CD4-positive, alpha-beta T cell treated with Interferon gamma for 1 hour (primary cell): ENCODE measurements around the gene SPTSSB.

Experiments
- DNase-seq: peaks from one replicate; pipeline ENCODE4 v3.0.0-alpha.2; 2020

SPTSSB gene

DNA sequence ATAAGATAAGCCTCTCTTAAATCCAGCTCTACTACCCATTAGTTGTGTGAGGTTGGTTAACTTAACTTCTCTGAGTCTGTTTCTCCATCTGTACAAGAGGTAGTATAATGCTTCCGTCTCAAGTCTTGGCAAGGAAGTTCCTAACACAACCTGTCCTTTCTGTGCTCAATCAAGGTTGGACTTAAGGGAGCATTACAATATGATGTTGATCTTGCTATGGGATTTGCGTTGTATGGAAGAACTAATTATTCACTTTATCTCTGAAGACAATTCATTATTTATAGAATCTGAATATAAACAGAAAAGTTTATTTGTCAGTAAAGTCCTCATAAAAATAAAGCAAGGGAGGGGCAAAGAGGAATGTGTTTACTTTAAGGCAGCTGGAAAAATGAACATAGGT is 18.9 kb upstream of the SPTSSB start:
- no peak for DNase-seq

DNA sequence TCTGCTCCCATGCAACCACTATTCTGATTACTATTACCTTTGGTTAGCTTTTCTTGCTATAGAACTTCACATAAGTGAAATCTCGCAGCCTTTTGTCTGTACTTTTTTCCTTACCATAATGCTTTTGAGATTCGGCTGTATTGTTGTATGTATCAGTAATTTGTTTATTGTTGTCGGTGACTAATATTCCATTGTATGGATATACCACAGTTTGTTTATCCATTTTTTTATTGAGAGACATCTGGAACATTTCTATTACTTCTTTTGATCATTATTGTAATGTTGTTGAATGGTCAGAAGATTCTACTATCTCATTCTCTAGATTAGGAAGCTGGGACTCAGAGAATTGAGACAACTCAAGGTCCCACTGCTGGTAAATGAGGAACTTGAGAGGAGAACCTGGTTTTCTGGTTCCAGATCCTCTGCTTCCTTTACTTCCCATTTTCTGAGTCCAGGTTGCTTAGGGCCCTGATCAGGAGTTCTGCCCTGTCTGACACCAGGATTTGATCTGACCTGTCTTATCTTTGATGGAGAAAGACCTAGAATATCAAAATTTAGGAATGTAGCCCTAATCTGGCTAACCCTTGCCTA is 18.2 kb upstream of the SPTSSB start:
- DNase-seq = no peak

DNA sequence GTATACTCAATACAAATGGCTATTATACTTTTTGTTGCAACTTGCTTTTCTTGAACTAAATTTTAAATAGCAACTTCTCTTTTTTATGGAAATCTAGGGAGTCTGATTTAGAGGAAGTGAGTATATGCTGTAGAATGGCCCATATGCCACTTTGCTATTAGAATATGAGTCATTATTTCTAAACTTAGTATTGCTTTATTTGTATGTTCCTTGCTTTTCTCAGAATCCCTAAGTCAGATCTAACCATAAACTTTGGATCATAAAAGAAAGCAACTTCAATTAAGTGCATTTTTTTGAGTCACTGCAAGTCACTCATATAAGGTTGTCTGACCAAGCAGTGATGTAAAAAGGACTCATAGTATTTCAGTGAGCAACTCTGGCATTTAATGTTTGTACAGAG is 17.5 kb upstream of the SPTSSB start:
- DNase-seq = no peak

GRCh38 chr3:161386991-161387770 is 15.9 kb upstream of the SPTSSB start:
- no peak for DNase-seq

DNA sequence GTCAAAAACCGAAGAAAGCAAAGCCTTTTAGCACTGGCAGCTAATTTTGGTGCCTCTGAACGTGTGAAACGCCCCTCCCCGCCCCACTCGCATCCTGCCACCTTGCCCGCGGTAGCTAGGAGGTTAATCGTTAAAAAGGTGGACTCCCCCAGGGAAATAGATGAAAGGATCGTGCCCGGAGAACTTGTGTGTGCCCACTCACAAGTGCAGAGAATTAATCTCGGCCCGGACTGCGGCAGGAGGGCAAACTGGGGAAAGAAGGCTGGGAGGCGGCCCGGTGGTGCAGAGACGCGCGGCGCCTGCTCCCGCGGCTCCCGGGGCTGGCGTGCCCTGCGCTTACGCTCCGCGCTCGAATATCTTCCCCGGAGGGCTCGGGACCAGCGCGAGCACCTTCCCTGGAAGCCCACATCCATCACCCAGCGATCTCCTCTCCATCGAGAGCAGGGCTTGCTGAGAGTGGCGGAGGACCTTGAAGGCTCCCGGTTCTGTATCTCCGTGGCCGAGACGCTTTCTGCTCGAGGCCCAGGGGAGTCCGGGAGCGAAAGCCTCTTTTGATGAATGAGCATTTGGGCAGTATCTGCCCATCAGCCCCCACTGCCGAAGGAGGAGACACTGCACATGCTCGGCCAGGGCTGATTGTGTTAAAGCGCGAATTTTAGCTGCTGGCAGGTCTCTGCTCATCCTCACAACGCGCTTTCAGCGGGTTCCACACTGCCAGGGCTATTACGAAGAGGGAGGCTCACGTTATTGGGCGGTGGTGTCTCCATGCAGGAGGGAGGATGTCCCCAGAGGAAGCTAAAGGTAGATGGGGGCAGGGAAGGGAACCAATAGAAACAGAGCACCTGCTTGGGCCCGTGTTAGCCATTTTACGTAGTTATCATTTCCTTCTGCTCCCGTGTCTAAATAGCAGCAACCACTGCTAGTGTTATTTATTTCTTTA is 1.3 kb upstream of the SPTSSB start:
- no peak for DNase-seq

DNA sequence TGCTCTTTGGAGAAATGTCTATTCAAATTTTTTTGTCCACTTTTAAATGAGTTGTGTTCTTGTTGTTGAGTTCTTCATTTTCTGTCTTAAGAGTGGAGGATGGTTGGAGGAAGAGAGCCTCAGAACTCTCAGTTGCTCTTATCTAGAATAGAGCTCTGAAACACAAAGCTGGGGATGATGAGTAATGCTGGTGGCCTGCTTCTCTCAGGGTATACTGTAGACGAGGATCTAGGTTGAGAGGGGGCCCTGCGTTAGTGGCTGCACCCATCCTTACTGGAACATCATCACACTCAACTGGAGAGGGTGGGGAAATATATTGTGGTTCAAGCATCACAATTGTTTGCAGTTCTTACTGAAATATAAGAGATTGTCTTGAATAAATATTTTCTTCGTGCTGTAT is 1.8 kb downstream of the SPTSSB start:
- no peak for DNase-seq

DNA sequence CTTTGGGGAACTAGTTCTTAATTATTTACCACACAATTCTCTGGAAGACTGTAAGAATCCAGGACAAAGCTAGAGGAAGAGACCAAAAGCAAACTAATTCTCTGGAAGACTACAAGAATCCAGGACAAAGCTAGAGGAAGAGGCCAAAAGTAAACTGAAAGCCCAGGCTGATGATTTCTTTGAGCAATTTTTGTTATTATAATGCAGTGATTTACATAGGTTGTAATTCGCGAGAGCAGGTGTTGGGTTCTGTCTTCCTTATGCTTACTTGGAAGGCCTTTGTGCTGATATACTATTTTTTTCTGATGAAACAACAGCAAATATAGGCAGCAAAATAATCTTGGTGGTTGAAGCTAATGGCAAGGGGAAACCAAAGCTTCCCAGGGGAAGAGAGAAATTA is 5.2 kb downstream of the SPTSSB start:
- no peak for DNase-seq

DNA sequence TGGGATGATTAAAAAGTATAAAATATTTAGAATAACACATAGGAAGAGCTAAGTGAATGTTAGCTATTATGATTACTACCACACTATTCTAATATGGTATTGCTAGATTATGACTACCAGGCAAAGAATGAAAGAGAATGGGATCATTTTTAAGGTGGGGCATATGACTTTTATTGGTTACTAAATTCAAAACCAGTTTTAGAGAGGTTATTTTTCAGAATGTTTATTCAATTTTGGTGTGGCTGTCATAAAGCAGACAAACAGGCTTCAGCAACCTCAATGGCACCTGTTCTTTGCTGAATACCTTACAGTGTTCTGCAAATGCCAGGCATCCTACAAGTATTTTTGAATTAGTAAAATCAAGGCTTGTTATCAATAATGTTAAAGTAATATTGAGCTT is 12.8 kb downstream of the SPTSSB start:
- DNase-seq = no peak

- no peak for DNase-seq
These were observed 15.0 kb downstream of the SPTSSB start for GRCh38 chr3:161356287-161356686.

DNA sequence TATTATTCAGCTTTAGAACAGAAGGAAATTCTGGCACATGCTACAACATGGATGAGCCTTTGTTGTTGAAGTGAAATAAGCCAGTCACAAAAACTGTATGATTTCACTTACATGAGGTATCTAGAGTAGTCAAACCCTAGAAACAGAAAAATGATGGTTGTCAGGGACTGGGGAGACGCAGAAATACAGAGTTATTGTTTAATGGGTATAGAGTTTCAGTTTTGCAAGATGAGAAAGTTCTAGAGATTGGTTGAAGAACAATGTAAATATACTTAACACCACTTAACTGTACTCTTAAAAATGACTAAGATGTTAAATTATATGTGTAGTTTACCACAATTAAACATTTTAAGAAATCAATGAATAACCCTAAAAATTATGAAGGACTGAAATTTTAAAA is 15.8 kb downstream of the SPTSSB start:
- no peak for DNase-seq

- no peak for DNase-seq
These were observed 16.8 kb downstream of the SPTSSB start for GRCh38 chr3:161354554-161354953.

GRCh38 chr3:161351330-161351729 is 20.0 kb downstream of the SPTSSB start:
- DNase-seq = no peak

DNA sequence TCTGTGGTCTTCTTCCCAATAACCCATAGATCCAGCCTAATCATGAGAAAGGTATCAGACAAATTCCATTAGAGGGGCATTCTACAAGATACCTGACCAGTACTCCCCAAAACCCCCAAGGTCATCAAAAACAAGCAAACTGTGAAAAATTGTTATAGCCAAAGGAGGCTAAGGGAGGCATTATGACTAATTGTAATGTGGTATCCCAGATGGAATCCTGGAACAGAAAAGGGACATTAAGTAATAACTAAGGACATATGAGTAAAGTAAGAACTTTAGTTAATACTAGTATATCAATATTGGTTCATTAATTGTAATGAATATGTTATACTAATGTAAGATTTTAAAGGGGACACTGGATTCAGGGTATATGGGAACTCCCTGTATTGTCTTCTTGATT is 20.4 kb downstream of the SPTSSB start:
- no peak for DNase-seq

DNA sequence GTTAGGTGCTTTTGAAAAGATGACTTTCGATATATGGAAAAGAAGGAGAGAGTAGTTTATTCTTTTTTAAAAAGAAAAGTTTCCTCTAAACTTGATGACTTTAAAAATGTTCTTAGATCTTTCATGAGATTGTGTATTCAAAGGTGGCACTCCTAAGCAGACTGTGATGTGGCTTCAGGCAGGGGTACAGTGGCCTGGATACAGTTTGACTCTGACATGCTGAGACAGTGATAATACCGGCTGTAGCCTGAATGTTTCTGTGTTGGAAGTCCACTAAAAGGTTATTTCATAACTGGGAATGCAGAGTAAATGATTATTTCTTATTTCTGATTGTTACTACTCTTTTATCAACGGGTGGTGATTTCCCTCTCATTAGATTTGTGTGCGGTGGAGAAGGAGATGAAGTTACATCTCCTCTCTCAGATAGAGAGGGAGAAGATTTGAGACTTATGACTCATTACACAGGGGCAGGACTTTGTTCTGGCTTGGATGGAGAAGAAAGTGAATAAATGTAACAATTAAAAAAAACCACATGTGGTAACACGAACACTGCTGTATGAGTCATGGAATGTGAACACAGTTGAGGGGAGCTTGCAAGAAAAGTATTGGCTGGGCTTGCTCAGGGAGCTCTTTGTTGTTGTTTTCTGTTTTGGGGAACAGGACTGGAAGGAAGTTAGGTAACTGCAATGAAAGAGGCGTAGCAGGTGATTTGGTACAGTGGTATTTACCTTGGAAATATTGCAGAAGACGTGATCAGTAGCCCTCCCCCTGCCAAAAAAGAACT is 21.6 kb downstream of the SPTSSB start:
- no peak for DNase-seq

DNA sequence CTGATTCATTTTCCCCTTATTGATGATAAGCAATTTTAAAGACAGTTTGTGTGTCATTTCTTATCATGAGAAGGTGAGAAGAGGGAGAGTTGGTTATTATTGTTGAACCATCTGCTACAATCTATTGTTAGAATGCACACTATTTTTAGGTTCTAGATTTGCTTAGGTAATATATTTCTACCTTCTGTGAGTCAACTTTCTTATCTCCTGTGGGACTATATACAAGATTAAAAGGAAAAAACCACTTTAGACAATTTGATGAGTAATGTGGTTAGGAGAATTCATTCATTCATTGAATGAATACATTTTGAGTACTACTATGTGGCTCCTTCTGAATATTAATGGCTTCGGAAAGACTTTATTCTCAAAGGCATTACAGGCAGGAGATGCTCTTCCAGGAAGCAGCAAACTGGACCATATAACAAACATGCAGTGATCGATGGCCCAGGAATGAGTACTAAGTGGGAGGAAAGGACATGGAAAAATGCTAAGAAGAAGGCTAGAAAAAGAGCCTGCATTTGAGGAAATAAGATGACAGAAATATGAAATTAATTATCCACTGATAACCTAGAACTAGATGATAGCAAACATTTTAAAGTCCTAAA is 22.4 kb downstream of the SPTSSB start:
- DNase-seq = no peak

DNA sequence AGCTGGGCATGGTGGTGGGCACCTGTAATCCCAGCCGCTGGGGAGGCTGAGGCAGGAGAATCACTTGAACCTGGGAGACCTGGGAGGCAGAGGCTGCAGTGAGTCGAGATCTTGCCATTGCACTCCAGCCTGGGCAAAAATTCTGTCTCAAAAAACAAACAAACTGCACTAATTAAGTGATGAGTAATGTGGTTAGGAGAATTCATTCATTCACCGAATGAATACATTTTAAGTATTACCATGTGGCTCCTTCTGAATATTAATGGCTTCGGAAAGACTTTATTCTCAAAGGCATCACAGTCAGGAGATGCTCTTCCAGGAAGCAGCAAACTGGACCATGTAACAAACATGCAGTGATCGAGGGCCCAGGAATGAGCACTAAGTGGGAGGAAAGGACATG is 23.6 kb downstream of the SPTSSB start:
- no peak for DNase-seq

DNA sequence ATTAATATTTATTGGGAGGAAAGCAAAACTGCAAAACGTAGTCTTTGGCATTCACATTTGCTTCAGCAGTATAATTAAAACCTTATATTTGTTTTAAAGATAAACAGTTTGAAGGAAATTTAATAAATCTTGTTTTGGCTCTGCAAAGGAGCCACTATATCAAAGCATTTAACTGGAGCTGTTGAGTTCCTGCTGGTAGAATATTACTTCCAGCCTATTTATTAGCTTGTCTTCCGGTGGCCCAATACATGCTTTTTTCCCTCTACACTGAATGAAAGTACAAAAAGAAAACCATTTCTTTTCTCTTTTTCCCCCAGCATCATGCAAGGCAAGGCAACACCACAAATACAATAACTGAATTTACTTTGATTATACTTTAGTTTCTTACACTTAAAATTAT is 26.3 kb downstream of the SPTSSB start:
- no peak for DNase-seq

GRCh38 chr3:161343986-161344385 is 27.3 kb downstream of the SPTSSB start:
- no peak for DNase-seq

DNA sequence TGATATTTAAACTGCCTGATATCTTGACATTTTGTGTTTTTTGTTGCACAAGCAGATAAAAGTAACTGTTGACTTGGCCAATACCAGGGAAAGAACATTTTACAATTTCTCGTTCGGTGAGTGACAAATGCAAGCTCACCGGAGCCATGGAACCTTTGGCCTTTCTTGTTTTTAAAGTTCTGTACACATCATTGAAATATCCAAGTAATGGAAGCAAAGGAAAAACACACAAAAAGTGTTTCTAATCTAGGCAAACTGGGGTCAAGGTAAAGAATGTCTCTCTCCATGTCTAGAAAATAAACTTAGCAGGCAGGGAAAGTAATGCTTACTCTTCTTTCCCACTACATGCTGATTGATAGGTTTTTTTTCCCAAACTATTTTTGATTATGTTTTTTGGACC is 27.8 kb downstream of the SPTSSB start:
- no peak for DNase-seq

- DNase-seq = no peak
These were observed 28.7 kb downstream of the SPTSSB start for GRCh38 chr3:161342629-161343028.

DNA sequence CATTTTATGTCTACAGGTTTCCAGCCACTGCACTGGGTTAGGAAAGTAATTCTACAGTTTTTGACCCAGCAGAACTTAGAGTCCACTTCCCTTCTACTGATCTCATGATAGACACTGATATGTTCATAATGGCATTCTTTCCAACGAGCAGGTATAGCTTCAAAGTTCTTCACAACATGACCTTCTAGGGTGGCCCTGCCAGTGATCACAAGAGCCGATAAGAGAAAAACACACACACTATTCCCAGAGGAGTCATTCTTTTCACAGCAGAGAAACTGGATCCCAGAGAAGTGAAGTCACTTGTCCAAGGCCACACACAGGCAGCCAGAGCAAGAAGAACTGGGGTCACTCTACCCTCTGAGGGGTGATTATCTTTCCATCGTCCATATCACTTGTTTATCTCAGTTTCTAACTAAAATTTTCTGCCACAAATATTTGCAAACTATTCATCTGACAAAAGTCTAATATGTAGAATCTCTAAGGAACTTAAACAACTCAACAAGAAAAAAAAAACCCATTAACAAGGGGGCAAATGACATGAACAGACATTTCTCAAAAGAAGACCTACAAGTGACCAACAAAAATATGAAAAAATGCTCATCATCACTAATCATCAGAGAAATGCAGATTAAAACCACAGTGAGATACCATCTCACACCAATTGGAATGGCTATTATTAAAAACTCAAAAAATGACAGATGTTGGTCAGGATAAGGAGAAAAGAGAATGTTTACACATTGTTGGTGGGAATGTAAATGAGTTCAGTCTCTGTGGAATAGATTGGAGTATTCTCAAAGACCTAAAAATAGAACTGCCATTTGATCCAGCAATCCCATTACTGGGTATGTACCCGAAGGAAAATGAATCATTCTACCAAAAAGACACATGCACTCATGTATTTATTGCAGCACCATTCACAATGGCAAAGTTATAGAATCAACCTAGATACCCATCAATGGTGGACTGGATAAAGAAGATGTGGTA is 31.5 kb downstream of the SPTSSB start:
- no peak for DNase-seq
